ENCODE data around the gene ASPA. TPM values are rescaled to one million over a fixed set of nuclear protein-coding genes. Genes with fewer than 3 reads are reported as not detected.

The ASPA gene
- total and polyA plus RNA-seq, 2 donors (not counting 3 experiments of a cell fraction or from before 2014, with no cell fraction given) = 0.01 TPM; not detected in 1

GRCh38 chr17:3532106-3532858, 56.5 kb downstream of the ASPA start:
- Histone ChIP-seq H3K4me2 (ENCODE audit: insufficient read depth, low read length) (no peak overlapping the region), H4K20me1 (replicated peaks; ENCODE audit: control insufficient read depth, extremely low read depth, insufficient read depth, low read length) (no peaks in the 10 kb centered on the region), H2AFZ (ENCODE audit: low read depth, low read length) (no peak overlapping the region), H3K36me3 (ENCODE audit: control insufficient read depth in 2 of 2, extremely low read depth in 1 of 2, insufficient read depth in 2 of 2, low read length in 2 of 2) (no peaks in the 10 kb centered on the region), H3K27ac (ENCODE audit: insufficient read depth, low read depth, low read length) (no peak overlapping the region), H3K79me2 (ENCODE audit: control insufficient read depth, insufficient read depth, low read length) (no peaks in the 10 kb centered on the region), H3K9me1 (replicated peaks; ENCODE audit: control insufficient read depth, extremely low read depth, insufficient read depth, low read length) (no peaks in the 10 kb centered on the region), H3K4me1 (ENCODE audit: control insufficient read depth, extremely low read depth, insufficient read depth, low read length) (no peaks in the 10 kb centered on the region), H3K4me3 (replicated peaks in 1 of 3; ENCODE audit: insufficient read depth in 1 of 3, low read depth in 1 of 3, low read length in 3 of 3) (no peak overlapping the region), H3K9me3 (replicated peaks; ENCODE audit: control insufficient read depth, insufficient read depth, low read length) (no peaks in the 10 kb centered on the region), H3K9ac (replicated peaks; ENCODE audit: extremely low read depth, insufficient read depth, low read length) (no peak overlapping the region), H3K27me3 (ENCODE audit: control insufficient read depth in 2 of 2, insufficient read depth in 2 of 2, low read length in 2 of 2) (no peaks in the 10 kb centered on the region)
- ChIA-PET CTCF (no interaction called here), POLR2A (no interaction called here)
- TF ChIP-seq JUN (IDR thresholded peaks at IDR 0.05; ENCODE audit: borderline replicate concordance, insufficient read depth, insufficient read length, low read depth) = no peak
- no peak for TF ChIP-seq EZH2 (IDR thresholded peaks at IDR 0.05; ENCODE audit: borderline replicate concordance, low read depth, low read length, severe bottlenecking)
- TF ChIP-seq FOS (IDR thresholded peaks at IDR 0.05; ENCODE audit: borderline replicate concordance, insufficient read depth, low read length) = no peak
- no peak for TF ChIP-seq MAX (IDR thresholded peaks at IDR 0.05; ENCODE audit: insufficient read depth, insufficient read length)
- no peak for TF ChIP-seq POLR2AphosphoS5 (IDR thresholded peaks at IDR 0.05; ENCODE audit: insufficient read depth, low read depth, low read length)
- TF ChIP-seq CTCF (IDR thresholded peaks at IDR 0.05; ENCODE audit: extremely low read depth in 1 of 2, insufficient read depth in 1 of 2, low read depth in 1 of 2, low read length in 2 of 2) = no peak
- TF ChIP-seq POLR2A (IDR thresholded peaks at IDR 0.05; ENCODE audit: low read depth, low read length) = no peak
- no peak for TF ChIP-seq MYC (IDR thresholded peaks at IDR 0.05; ENCODE audit: low read depth, low read length)
- TF ChIP-seq GATA2 (IDR thresholded peaks at IDR 0.05; ENCODE audit: insufficient read depth, insufficient read length, low read depth, low read length) = no peak
- dilution Hi-C loops (cut with MboI; ENCODE audit: extremely low pct_ligation_motif_present, low sequenced_read_pairs) (no loop called here), intact Hi-C loops (cut with micrococcal nuclease) (no loop called here)
- DNase-seq (ENCODE audit: low read depth, low spot score) (no peak), FAIRE-seq (no peak)
- no TSS peak for BruUV-seq (replicated peaks)

Data from endothelial cell of umbilical vein (primary cell).